Measurements from ENCODE around the gene ABHD10.

- TF ChIP-seq CTCF (IDR thresholded peaks at IDR 0.05) (no peak), EZH2 (IDR thresholded peaks at IDR 0.05) (no peak), EZH2phosphoT487 (IDR thresholded peaks at IDR 0.05) (no peak)
These were observed 25.4 kb downstream of the ABHD10 start for GRCh38 chr3:112004187-112004586.
